ENCODE data around the gene RGS19.

The RGS19 gene

DNA sequence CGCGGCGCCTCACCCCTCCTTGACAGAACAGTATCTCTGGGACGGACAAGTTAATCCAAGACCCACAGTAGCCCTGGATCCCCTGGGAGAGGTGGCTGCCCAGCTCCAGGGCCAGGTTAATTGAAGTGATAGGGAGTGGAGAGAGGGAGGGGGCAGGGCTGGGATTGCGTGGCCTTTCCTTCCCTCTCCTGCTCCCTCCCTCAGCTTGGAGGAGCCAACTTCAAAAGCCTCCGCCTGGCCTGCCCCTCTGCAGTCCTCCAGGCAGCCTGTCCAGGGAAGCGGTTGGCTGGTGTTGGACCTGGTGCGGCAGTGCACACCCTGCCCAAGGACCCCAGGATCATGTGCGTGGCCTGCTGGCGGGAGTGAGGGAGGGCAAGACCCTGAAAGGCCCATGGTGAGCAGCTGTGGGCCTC, 43.4 kb downstream of the RGS19 start, which contains the start of gene C20orf204:
TSS of gene C20orf204 (plus strand) at position 250 of the 413 bp plus-strand sequence. CDS start at position 392, 142 bp downstream.
- DNase-seq (ENCODE audit: low read depth, low spot score) = no peak

DNA sequence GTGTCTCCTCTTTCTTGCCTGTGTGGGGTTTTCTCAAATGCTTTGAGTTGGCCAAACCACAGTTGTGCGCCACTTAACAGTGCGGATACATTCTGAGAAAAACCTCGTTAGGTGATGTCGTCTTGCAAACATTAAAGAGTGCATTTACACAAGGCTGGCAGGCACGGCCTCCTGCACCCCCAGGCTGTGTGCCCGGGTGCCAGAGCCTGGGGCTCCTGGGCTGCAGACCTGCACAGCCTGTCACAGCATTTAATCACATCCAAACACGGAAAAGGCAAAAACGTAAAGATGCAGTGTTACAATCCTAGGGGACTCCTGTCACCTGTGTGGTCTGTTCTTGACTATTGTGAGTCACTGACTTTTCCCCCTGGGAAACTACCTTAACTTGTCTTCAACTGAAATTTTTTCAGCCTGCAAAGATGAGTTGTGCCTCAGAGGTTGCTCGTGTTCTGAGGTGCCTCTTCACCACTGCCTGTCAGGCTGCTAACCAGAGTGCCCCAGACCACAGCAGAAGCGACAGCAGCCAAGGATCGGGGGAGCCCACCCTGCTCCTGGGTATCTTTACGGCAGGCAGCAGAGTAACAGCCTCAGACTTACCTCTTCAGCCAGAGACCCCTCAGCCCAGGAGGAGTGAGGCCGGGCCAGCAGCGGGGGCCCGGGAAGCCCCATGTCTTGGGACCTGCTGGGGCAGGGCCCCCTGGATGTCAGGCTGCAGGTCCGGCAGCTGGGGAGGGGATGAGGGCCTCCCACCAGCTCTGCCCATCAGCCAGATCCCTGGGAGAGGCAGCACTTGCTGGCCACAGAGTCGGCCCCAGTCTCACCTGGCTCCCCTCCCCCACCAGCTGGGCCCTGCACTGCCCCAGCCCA, 44.0 kb downstream of the RGS19 start:
- no peak for DNase-seq (ENCODE audit: low read depth, low spot score)

- no peak for DNase-seq (ENCODE audit: low read depth, low spot score)
These were observed 45.3 kb downstream of the RGS19 start for GRCh38 chr20:64033981-64034493.

- no peak for DNase-seq (ENCODE audit: low read depth, low spot score)
These were observed 46.4 kb downstream of the RGS19 start for GRCh38 chr20:64032706-64033624.

GRCh38 chr20:64031822-64032314, 47.5 kb downstream of the RGS19 start:
- DNase-seq (ENCODE audit: low read depth, low spot score) = no peak

- DNase-seq (ENCODE audit: low read depth, low spot score) = no peak
These were observed 48.8 kb downstream of the RGS19 start for GRCh38 chr20:64030371-64031134.

GRCh38 chr20:64029293-64030117, 49.8 kb downstream of the RGS19 start:
- no peak for DNase-seq (ENCODE audit: low read depth, low spot score)

- DNase-seq (ENCODE audit: low read depth, low spot score) = no peak
These were observed 51.2 kb downstream of the RGS19 start for GRCh38 chr20:64027981-64028685.

- DNase-seq (ENCODE audit: low read depth, low spot score) = no peak
These were observed 53.4 kb downstream of the RGS19 start for GRCh38 chr20:64025826-64026412.

DNA sequence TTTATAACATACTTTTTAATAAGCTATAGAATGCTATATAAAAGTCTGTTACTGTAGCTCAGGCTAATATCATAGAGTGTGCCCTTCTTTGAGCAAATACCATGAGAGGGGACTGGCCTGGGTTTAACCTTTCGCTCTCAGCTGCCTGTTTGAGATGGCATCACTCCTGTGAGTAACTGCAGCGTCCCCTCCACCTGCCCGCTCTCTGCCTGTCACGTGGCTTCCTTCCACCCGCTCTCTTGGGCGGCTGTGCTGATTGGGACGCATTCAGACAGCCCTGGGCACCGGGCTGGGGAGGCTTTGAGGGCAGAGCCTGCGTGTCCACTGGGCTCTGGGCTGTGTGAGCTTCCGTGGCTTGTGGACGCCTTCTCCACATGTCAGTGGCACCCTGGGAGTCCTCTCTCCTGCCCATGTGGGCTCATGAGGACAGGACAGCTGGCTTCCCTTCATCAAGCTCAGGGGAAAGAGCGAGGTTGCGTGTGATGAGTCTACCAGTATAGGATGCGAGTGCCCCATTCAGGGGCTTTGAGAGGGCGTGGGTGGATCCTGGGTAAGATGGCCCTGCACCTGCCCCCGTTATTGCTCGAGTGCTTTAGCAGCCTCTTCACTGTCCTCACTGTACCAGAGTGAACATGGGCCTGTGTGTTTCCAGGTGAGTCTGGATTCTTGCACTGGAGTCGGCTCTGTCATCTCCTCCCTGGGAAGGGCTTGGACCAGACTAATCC, 54.1 kb downstream of the RGS19 start:
- DNase-seq (ENCODE audit: low read depth, low spot score) = no peak

- DNase-seq (ENCODE audit: low read depth, low spot score) = no peak
These were observed 55.0 kb downstream of the RGS19 start for GRCh38 chr20:64024141-64024990.

GRCh38 chr20:64023361-64024140, 55.8 kb downstream of the RGS19 start:
- no peak for DNase-seq (ENCODE audit: low read depth, low spot score)
